DND-41 (cell line): ENCODE measurements around the gene HOXC6.

Source experiments
- ATAC-seq: fragments of 200-7000 bp; cut with Tn5 transposase; 3 replicates; pipeline ENCODE4 v1.9.1; 2021; ENCODE audit warnings: low read depth; ENCODE audit not compliant: insufficient read depth
- DNase-seq: peaks from one replicate; pipeline ENCODE4 v3.0.0-alpha.2; 2020
- H2AFZ ChIP-seq: 2 replicates; pipeline ENCODE4 v1.6.0; 2012; ENCODE audit warnings: low read depth, low read length
- H3K27ac ChIP-seq: 2 replicates; pipeline ENCODE4 v1.5.1; 2012; ENCODE audit warnings: low read length, inconsistent platforms
- H3K27me3 ChIP-seq: fragments of 200-600 bp; sonication (generic); 2 replicates; pipeline ENCODE4 v1.6.0; 2012; ENCODE audit warnings: low read length, mild to moderate bottlenecking, inconsistent platforms; ENCODE audit not compliant: insufficient read depth, poor library complexity
- H3K36me3 ChIP-seq: 2 replicates; pipeline ENCODE4 v1.5.1; 2012; ENCODE audit warnings: low read length, inconsistent platforms; ENCODE audit not compliant: insufficient read depth
- H3K4me1 ChIP-seq: 2 replicates; pipeline ENCODE4 v1.5.1; 2012; ENCODE audit warnings: mild to moderate bottlenecking, low read length; ENCODE audit not compliant: insufficient read depth
- H3K4me2 ChIP-seq: 2 replicates; pipeline ENCODE4 v1.6.0; 2012; ENCODE audit warnings: mild to moderate bottlenecking, moderate library complexity, low read length, inconsistent platforms; ENCODE audit not compliant: insufficient read depth
- H3K4me3 ChIP-seq, 2 experiments: fragments of 200-600 bp in 1 of 2; shearing (Covaris generic) in 1 of 2; 2 replicates each; pipeline ENCODE4 v1.5.1; 2012 to 2016; ENCODE audit warnings: inconsistent platforms in 2 of 2, low read length in 2 of 2, mild to moderate bottlenecking in 2 of 2, low read depth in 1 of 2, moderate library complexity in 1 of 2
- H3K79me2 ChIP-seq: 2 replicates; pipeline ENCODE4 v1.6.0; 2012; ENCODE audit warnings: low read length, inconsistent platforms; ENCODE audit not compliant: insufficient read depth
- H3K9ac ChIP-seq: 2 replicates; pipeline ENCODE4 v1.6.0; 2012; ENCODE audit warnings: low read depth, mild to moderate bottlenecking, inconsistent platforms, low read length, moderate library complexity
- H3K9me3 ChIP-seq: 2 replicates; pipeline ENCODE4 v1.5.1; 2012; ENCODE audit warnings: low read length, moderate library complexity, mild to moderate bottlenecking, inconsistent platforms; ENCODE audit not compliant: insufficient read depth, severe bottlenecking
- H4K20me1 ChIP-seq: 2 replicates; pipeline ENCODE4 v1.6.0; 2012; ENCODE audit warnings: low read length; ENCODE audit not compliant: insufficient read depth
- EZH2 ChIP-seq: IDR thresholded peaks from 3 replicates; pipeline ENCODE4 v1.6.1; 2012; ENCODE audit warnings: borderline replicate concordance, low read depth, mild to moderate bottlenecking, moderate library complexity, low read length, inconsistent platforms; ENCODE audit not compliant: severe bottlenecking
- TF ChIP-seq, protein P1 (sequence below): IDR thresholded peaks from 2 replicates; pipeline ENCODE4 v1.5.1; 2012; ENCODE audit warnings: borderline replicate concordance, low read length, moderate library complexity, mild to moderate bottlenecking; ENCODE audit not compliant: poor library complexity, severe bottlenecking; ENCODE audit errors: extremely low read depth

The HOXC6 gene

DNA sequence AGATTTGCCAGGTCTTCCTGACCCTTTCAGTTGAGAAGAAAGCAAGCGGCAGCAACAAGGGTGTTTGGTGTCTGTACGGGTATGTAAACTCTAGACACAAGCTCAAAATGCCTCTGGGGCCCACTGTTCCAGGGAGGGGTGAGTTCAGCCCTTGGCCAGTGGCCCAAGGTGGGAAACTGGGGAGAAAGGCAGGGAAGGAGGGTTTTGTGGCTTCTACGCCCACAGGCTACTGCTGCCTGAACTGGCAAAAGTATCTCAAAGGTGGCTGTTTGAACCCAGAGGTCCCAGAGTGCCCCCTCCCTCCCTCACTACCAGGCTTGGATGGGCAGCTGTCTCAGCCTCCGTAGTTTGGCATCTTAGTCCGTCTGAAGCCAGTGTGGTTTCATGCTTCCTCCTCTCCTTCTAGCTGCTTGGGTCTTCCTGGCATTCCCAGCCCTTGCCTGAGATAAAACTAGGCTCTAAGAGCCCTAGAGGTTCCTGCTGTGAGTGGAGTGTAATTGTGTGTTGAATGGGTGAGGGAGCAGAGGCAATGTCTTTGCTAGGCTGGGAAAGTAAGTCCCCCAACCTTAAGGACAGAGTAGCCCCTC, 10.1 kb downstream of the HOXC6 start:
- Histone ChIP-seq H3K36me3 (no peaks in the 10 kb centered on the region), H2AFZ (no peak overlapping the region), H3K9me3 (no peaks in the 10 kb centered on the region), H4K20me1 (no peaks in the 10 kb centered on the region), H3K9ac (no peak overlapping the region), H3K4me2 (no peak overlapping the region), H3K27ac (no peak overlapping the region), H3K27me3 (peaks cover 43% of the 10 kb centered on the region), H3K4me1 (no peaks in the 10 kb centered on the region), H3K4me3 (no peak overlapping the region), H3K79me2 (no peaks in the 10 kb centered on the region)
- no peak for TF ChIP-seq EZH2
- TF ChIP-seq, protein P1, sequence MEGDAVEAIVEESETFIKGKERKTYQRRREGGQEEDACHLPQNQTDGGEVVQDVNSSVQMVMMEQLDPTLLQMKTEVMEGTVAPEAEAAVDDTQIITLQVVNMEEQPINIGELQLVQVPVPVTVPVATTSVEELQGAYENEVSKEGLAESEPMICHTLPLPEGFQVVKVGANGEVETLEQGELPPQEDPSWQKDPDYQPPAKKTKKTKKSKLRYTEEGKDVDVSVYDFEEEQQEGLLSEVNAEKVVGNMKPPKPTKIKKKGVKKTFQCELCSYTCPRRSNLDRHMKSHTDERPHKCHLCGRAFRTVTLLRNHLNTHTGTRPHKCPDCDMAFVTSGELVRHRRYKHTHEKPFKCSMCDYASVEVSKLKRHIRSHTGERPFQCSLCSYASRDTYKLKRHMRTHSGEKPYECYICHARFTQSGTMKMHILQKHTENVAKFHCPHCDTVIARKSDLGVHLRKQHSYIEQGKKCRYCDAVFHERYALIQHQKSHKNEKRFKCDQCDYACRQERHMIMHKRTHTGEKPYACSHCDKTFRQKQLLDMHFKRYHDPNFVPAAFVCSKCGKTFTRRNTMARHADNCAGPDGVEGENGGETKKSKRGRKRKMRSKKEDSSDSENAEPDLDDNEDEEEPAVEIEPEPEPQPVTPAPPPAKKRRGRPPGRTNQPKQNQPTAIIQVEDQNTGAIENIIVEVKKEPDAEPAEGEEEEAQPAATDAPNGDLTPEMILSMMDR, result no peak
- DNase-seq (no peak), ATAC-seq (no peak)

DNA sequence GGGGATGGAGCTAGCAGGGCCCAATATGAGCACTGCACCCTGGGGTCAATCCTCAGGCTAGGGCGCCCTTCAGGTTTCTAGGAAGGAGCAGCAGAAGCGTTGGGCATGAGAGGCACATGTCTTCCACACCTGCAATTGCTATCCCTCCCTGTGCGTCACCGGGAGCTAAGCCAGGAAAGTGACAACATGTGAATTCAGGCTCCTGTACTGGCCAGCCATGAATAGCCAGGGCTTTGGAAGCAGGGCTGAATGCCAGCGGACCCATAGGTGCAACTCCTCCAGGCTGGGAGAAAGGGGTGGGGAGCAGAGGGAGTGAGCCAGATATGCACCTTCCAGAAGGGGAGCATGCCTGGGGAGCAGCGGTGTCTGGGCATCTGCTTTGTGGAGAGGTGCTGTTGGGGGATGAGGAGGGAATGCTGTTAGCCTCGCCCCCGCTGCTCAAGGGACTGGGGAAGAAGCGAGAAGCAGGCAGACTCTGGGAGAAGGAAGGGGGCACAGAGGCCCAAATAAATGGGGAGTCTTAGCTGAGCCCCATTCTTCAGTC, 10.7 kb downstream of the HOXC6 start:
- no peak for ATAC-seq
- no peak overlapping the region for H3K9ac ChIP-seq
- H4K20me1 ChIP-seq, result no peaks in the 10 kb centered on the region
- H3K4me2 ChIP-seq, result no peak overlapping the region
- peak; percentile 35 for TF ChIP-seq EZH2
- TF ChIP-seq, protein P1, result no peak
- no peaks in the 10 kb centered on the region for H3K36me3 ChIP-seq
- H3K27me3 ChIP-seq, result peaks cover 43% of the 10 kb centered on the region
- H3K4me3 ChIP-seq, result no peak overlapping the region
- DNase-seq, result no peak
- no peaks in the 10 kb centered on the region for H3K79me2 ChIP-seq
- H3K27ac ChIP-seq, result no peak overlapping the region
- H3K9me3 ChIP-seq, result no peaks in the 10 kb centered on the region
- H2AFZ ChIP-seq, result no peak overlapping the region
- H3K4me1 ChIP-seq, result peaks cover 3% of the 10 kb centered on the region

DNA sequence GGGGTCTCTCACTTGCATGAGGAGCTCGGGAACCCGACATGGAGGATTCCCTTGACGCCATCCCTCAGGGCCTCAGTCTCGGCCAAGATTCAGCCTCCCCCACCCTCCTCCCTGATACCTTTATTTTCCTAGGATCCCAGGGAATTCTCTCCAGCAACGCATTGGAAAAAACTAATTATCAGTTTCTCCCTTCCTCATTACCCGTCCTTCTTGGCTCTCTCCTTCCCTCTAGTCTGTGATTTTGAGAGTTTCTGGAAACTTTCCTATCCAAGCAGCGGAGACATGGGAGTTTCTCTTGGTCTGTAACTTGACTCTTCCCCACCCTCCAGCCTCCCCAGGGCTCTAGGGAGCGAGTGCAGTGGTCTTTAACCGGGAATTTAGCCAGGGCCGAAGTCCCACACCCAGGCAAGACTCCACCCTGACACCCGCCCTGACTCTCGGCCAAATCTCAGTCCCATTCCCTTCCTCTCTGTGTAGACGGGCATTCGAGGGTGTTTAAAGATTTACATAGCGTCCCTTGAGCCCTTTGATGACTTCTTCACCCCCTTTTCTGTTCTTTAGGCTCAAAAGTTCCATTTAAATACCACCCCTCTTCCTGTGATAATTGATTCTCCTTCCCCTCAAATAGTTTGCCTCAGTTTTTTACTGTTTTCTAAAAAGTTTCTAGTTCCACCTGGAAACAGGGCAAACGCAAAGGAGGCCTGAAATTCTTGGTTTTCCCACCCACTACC, 11.3 kb downstream of the HOXC6 start:
- H4K20me1 ChIP-seq, result no peaks in the 10 kb centered on the region
- H3K79me2 ChIP-seq, result no peaks in the 10 kb centered on the region
- H2AFZ ChIP-seq, result no peak overlapping the region
- H3K9me3 ChIP-seq, result no peaks in the 10 kb centered on the region
- peaks cover 9% of the 10 kb centered on the region for H3K4me1 ChIP-seq
- H3K9ac ChIP-seq, result no peak overlapping the region
- DNase-seq, result no peak
- no peak overlapping the region for H3K27ac ChIP-seq
- no peak for TF ChIP-seq EZH2
- TF ChIP-seq, protein P1, result no peak
- H3K4me2 ChIP-seq, result no peak overlapping the region
- peaks cover 43% of the 10 kb centered on the region for H3K27me3 ChIP-seq
- ATAC-seq, result no peak
- no peak overlapping the region for H3K4me3 ChIP-seq
- no peaks in the 10 kb centered on the region for H3K36me3 ChIP-seq
